Natural killer cell (primary cell): ENCODE results near the gene METTL3. TPM values are rescaled to one million over a fixed set of nuclear protein-coding genes. Genes with fewer than 3 reads are reported as not detected.

ENCODE experiments used
- ATAC-seq, 3 donors: fragments of 150-1000 bp in 2 of 3; fragments of 200-7000 bp in 1 of 3; cut with Tn5 transposase; 1 replicate in 1 of 3; 2 replicates in 2 of 3; pipeline ENCODE4 v1.10.0; 2021; ENCODE audit warnings: mild to moderate bottlenecking in 2 of 3, moderate library complexity in 2 of 3
- DNase-seq, 2 donors: peaks; one replicate each; pipeline versions ENCODE4 v3.0.0 to v3.0.0-alpha.2; 2013 to 2021; ENCODE audit warnings: mixed read lengths in 1 of 2
- H3K27ac ChIP-seq: one replicate; pipeline ENCODE4 v1.5.1; 2013; ENCODE audit warnings: mild to moderate bottlenecking, low read length
- H3K27me3 ChIP-seq: one replicate; pipeline ENCODE4 v1.6.1; 2013; ENCODE audit warnings: low read length; ENCODE audit not compliant: control insufficient read depth, insufficient read depth
- H3K36me3 ChIP-seq: one replicate; pipeline ENCODE4 v1.6.1; 2013; ENCODE audit warnings: low read length; ENCODE audit not compliant: control insufficient read depth, insufficient read depth
- H3K4me1 ChIP-seq: one replicate; pipeline ENCODE4 v1.6.1; 2013; ENCODE audit warnings: low read length; ENCODE audit not compliant: control insufficient read depth, insufficient read depth
- H3K4me3 ChIP-seq: one replicate; pipeline ENCODE4 v1.5.1; 2013; ENCODE audit warnings: low read length
- H3K9me3 ChIP-seq: one replicate; pipeline ENCODE4 v1.6.1; 2013; ENCODE audit warnings: low read length; ENCODE audit not compliant: control insufficient read depth, insufficient read depth
- H3K27ac Mint-ChIP-seq, 2 donors: one replicate each; pipeline ENCODE4 v1.8.0; 2022; ENCODE audit warnings: mild to moderate bottlenecking in 2 of 2, mixed read lengths in 2 of 2, moderate library complexity in 1 of 2
- H3K27me3 Mint-ChIP-seq, 2 donors: one replicate each; pipeline ENCODE4 v1.8.0; 2022; ENCODE audit warnings: low read depth in 2 of 2, mixed read lengths in 2 of 2
- H3K36me3 Mint-ChIP-seq: one replicate; pipeline ENCODE4 v1.8.0; 2022; ENCODE audit warnings: mixed read lengths
- H3K4me1 Mint-ChIP-seq, 2 donors: one replicate each; pipeline ENCODE4 v1.8.0; 2022; ENCODE audit warnings: mixed read lengths in 2 of 2
- H3K4me3 Mint-ChIP-seq: one replicate; pipeline ENCODE4 v1.8.0; 2022; ENCODE audit warnings: mild to moderate bottlenecking, moderate library complexity, mixed read lengths
- H3K9me3 Mint-ChIP-seq, 2 donors: one replicate each; pipeline ENCODE4 v1.8.0; 2022; ENCODE audit warnings: mixed read lengths in 2 of 2
- WGBS: methylation state at CpG from one replicate; pipeline ENCODE4 v1.1.7; 2013; ENCODE audit warnings: missing lambda C conversion rate; ENCODE audit not compliant: insufficient coverage; 5-methylcytosine and 5-hydroxymethylcytosine counted together
- intact Hi-C: fragments of 100-400 bp; cut with micrococcal nuclease; formaldehyde crosslinking; loops from one replicate; pipeline ENCODE4 v1.14.2; 2022
- total RNA-seq, 4 donors: library from RNA; stranded (reverse); fragments of 120-200 nt in 1 of 4; gene quantifications; one replicate each; pipeline versions ENCODE4 v1.2.3 to v1.2.4, GENCODE V29; 2013 to 2022
- TF ChIP-seq, protein P1 (sequence below): fragments of 200-600 bp; IDR thresholded peaks from one replicate; pipeline ENCODE4 v1.8.0; 2022; ENCODE audit warnings: antibody characterized with exemption

METTL3 gene
- total RNA-seq, 3 donors from 2014 or later (not counting 1 experiment from before 2014, with no cell fraction given): 63.3 to 72.5 (median 68.3) TPM

DNA sequence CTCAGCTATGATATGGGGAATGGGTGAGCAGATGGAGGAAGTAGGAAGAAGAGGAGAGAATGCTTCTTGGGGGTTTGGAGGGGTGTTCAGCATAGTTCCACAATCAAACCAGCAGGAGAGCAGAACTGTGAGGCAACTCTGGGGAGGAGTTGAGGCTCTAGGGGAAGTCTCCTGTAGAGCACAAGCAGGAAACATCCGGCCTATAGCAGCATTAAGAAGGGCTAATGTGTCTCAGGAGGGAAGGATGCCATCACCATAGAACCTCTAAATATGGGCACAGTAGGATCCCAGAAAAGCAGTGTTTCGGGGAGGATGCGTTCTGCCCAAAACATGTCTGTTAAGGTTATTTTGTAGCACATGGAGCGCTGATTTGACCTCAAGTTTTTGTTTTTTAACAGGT is 23.4 kb upstream of the METTL3 start:
- no peak for DNase-seq
- ATAC-seq: no peak
- no peaks in the 10 kb centered on the region for H3K36me3 ChIP-seq
- no peaks in the 10 kb centered on the region for H3K36me3 Mint-ChIP-seq
- no peaks in the 10 kb centered on the region for H3K9me3 Mint-ChIP-seq
- peaks cover 0 to 6% of the 10 kb centered on the region in 2 donors for H3K4me1 Mint-ChIP-seq
- 75% methylated on average over 4 of the region's 4 CpGs for WGBS
- H3K27ac Mint-ChIP-seq: no peak overlapping the region
- H3K27me3 Mint-ChIP-seq: peaks cover 41 to 59% of the 10 kb centered on the region in 2 donors
- no peak overlapping the region for H3K4me3 Mint-ChIP-seq
- TF ChIP-seq, protein P1, sequence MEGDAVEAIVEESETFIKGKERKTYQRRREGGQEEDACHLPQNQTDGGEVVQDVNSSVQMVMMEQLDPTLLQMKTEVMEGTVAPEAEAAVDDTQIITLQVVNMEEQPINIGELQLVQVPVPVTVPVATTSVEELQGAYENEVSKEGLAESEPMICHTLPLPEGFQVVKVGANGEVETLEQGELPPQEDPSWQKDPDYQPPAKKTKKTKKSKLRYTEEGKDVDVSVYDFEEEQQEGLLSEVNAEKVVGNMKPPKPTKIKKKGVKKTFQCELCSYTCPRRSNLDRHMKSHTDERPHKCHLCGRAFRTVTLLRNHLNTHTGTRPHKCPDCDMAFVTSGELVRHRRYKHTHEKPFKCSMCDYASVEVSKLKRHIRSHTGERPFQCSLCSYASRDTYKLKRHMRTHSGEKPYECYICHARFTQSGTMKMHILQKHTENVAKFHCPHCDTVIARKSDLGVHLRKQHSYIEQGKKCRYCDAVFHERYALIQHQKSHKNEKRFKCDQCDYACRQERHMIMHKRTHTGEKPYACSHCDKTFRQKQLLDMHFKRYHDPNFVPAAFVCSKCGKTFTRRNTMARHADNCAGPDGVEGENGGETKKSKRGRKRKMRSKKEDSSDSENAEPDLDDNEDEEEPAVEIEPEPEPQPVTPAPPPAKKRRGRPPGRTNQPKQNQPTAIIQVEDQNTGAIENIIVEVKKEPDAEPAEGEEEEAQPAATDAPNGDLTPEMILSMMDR: no peak
- peaks cover 22% of the 10 kb centered on the region for H3K27me3 ChIP-seq
- no peaks in the 10 kb centered on the region for H3K9me3 ChIP-seq
- H3K27ac ChIP-seq: no peak overlapping the region
- no peaks in the 10 kb centered on the region for H3K4me1 ChIP-seq
- intact Hi-C loops: no loop called here
- H3K4me3 ChIP-seq: no peak overlapping the region

DNA sequence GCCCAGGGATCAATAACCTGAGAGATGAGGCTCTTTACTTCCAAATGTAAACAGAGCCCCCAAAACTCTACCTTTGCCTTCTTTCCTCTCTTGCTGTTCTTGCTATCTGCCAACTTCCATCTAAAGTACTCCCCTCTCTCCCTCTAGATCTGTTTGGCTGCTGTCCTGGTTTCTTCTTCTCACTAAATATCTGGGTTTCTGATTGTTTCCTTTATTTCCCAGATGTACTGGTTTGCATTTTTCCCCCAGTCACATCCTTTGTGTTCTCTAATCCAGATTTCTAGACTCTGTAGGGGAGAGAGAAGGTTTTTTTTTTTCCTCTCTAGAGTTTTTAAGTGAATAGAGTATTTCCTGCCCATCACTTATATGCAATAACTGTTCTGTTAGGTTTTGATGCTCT is 22.2 kb upstream of the METTL3 start:
- Histone ChIP-seq H3K27me3 (peaks cover 11% of the 10 kb centered on the region), H3K4me1 (no peaks in the 10 kb centered on the region), H3K4me3 (no peak overlapping the region), H3K27ac (no peak overlapping the region), H3K9me3 (no peaks in the 10 kb centered on the region), H3K36me3 (no peaks in the 10 kb centered on the region)
- TF ChIP-seq, protein P1: no peak
- Mint-ChIP-seq H3K27ac (no peak overlapping the region), H3K27me3 (peaks cover 34 to 46% of the 10 kb centered on the region in 2 donors), H3K4me3 (no peak overlapping the region), H3K9me3 (no peaks in the 10 kb centered on the region), H3K36me3 (no peaks in the 10 kb centered on the region), H3K4me1 (peaks cover 0 to 6% of the 10 kb centered on the region in 2 donors)
- ATAC-seq (no peak), DNase-seq (no peak)
- intact Hi-C loops: no loop called here

DNA sequence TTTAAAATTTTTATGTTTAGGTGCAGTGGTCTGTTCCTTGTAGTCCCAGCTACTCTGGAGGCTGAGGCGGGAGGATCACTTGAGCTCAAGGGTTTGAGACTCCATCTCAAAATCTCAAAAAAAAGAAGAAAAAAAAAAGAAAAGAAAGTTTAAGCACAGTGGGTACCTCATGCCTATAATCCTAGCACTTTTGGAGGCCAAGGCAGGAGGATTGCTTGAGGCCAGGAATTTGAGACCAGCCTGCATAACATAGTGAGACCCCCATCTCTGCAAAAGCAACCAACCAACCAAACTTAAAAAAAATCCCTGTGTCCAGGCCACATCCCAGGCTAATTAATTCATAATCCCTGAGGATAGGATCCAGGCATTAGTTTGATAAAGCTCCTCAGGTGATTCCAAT is 18.4 kb upstream of the METTL3 start:
- H3K4me1 ChIP-seq: peaks cover 19% of the 10 kb centered on the region
- no peak overlapping the region for H3K4me3 ChIP-seq
- intact Hi-C loops: no loop called here
- H3K27ac Mint-ChIP-seq: no peak overlapping the region
- peaks cover 13 to 19% of the 10 kb centered on the region in 2 donors for H3K4me1 Mint-ChIP-seq
- H3K36me3 ChIP-seq: no peaks in the 10 kb centered on the region
- TF ChIP-seq, protein P1: no peak
- no peak overlapping the region for H3K4me3 Mint-ChIP-seq
- no peaks in the 10 kb centered on the region for H3K36me3 Mint-ChIP-seq
- H3K9me3 ChIP-seq: no peaks in the 10 kb centered on the region
- H3K27ac ChIP-seq: no peak overlapping the region
- no peak for DNase-seq
- WGBS: 100% methylated on average over 1 of the region's 1 CpG
- no peak for ATAC-seq
- H3K9me3 Mint-ChIP-seq: no peaks in the 10 kb centered on the region
- H3K27me3 Mint-ChIP-seq: peaks cover 11 to 12% of the 10 kb centered on the region in 2 donors
- no peaks in the 10 kb centered on the region for H3K27me3 ChIP-seq
